Left ventricle myocardium inferior (tissue), 1 donor: Measurements from ENCODE around the gene COL12A1. TPM values are rescaled to one million over a fixed set of nuclear protein-coding genes. Genes with fewer than 3 reads are reported as not detected.

Source experiments
- DNase-seq: peaks from one replicate; pipeline ENCODE4 v3.0.0-alpha.2; 2020
- H3K27ac ChIP-seq: fragments of 200-600 bp; replicated peaks from 2 replicates; pipeline ENCODE4 v1.8.0; 2021
- H3K27me3 ChIP-seq: fragments of 200-600 bp; 2 replicates; pipeline ENCODE4 v1.8.0; 2021; ENCODE audit warnings: low read depth
- H3K36me3 ChIP-seq: fragments of 200-600 bp; 2 replicates; pipeline ENCODE4 v1.8.0; 2021
- H3K4me1 ChIP-seq: fragments of 200-600 bp; 2 replicates; pipeline ENCODE4 v1.8.0; 2021
- H3K4me3 ChIP-seq: fragments of 200-600 bp; 2 replicates; pipeline ENCODE4 v1.8.0; 2021; ENCODE audit warnings: mild to moderate bottlenecking, moderate library complexity
- H3K9me3 ChIP-seq: fragments of 200-600 bp; replicated peaks from 2 replicates; pipeline ENCODE4 v1.8.0; 2021
- intact Hi-C: fragments of 100-400 bp; cut with micrococcal nuclease; formaldehyde crosslinking; loops from one replicate; pipeline ENCODE4 v1.11.0; 2022
- total RNA-seq: library from RNA; stranded (reverse); fragmentation: NEBNext Ultra II Directional; extraction: Animal tissue kit (Norgen Biotek cat#: 25700); gene quantifications from one replicate; pipeline ENCODE4 v1.2.1, GENCODE V29; 2021
- TF ChIP-seq, protein P1 (sequence below): fragments of 200-600 bp; IDR thresholded peaks from 2 replicates; pipeline ENCODE4 v1.8.0; 2021; ENCODE audit warnings: antibody characterized with exemption, mild to moderate bottlenecking, borderline replicate concordance
- donor health status: DM: no; HTN: yes; CAD: no; lungs with severe emphysema.

COL12A1 gene
- total RNA-seq, 1 donor from 2014 or later, result 12.2 TPM

- Histone ChIP-seq H3K36me3 (no peaks in the 10 kb centered on the region), H3K4me1 (peaks cover 22% of the 10 kb centered on the region), H3K9me3 (no peaks in the 10 kb centered on the region), H3K27me3 (no peaks in the 10 kb centered on the region), H3K27ac (no peak overlapping the region), H3K4me3 (peak overlapping the region; percentile 43)
- DNase-seq, result no peak
- TF ChIP-seq, protein P1, sequence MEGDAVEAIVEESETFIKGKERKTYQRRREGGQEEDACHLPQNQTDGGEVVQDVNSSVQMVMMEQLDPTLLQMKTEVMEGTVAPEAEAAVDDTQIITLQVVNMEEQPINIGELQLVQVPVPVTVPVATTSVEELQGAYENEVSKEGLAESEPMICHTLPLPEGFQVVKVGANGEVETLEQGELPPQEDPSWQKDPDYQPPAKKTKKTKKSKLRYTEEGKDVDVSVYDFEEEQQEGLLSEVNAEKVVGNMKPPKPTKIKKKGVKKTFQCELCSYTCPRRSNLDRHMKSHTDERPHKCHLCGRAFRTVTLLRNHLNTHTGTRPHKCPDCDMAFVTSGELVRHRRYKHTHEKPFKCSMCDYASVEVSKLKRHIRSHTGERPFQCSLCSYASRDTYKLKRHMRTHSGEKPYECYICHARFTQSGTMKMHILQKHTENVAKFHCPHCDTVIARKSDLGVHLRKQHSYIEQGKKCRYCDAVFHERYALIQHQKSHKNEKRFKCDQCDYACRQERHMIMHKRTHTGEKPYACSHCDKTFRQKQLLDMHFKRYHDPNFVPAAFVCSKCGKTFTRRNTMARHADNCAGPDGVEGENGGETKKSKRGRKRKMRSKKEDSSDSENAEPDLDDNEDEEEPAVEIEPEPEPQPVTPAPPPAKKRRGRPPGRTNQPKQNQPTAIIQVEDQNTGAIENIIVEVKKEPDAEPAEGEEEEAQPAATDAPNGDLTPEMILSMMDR, result peak; percentile 81
- intact Hi-C loops, result no loop called here
Measured at GRCh38 chr6:75230484-75231325, 24.9 kb upstream of the COL12A1 start.

DNA sequence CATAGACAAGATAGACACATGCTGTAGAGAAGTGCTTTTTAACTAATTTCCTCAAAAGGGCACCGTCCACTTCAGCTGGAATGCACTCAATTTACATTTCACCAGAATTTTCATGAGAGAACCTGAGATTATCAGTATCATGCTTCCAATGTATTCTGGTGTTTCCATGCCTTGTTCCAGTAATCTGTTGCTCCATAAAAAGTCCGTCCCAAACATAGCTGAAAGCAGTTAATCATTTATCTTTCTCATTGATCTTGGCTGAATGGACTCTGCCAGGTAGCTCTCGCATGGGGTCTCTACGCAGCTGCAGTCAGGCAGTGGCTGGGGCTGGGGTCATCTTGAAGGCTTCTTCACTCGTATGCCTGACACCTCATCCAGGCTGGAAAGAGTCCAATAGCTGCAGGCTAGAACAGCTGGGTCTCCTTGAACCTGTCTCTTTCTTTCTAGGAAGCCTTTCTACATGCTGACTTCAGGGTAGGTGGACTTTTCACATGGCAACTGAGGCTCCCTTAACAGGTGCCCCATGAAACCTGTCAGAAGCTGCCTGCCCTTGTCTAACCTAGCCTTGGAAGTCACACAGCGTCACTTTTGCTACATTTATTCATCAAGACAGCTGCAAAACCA lies 18.6 kb upstream of the COL12A1 start:
- intact Hi-C loops, result no loop called here
- Histone ChIP-seq H3K4me3 (no peak overlapping the region), H3K9me3 (no peaks in the 10 kb centered on the region), H3K36me3 (no peaks in the 10 kb centered on the region), H3K27ac (no peak overlapping the region), H3K27me3 (no peaks in the 10 kb centered on the region), H3K4me1 (peaks cover 5% of the 10 kb centered on the region)
- TF ChIP-seq, protein P1, result no peak
- DNase-seq, result no peak

DNA sequence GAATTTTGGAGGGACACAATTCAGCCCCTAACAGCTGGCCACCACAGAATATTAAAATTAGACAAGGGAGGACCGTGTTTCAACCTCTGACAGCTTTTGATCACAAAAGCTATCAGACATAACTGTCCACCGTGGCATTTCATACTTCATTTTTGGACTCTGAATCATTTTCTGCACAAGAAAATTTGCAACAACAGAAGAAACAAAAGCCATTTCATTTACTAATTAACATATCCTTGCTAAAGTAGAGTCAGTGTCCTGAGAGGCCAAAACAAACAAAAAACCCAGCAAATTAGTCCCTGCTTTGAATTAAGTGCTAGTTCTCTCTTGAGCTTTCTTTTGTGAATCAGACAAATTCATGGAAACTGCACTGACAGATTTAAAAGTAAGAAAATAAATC lies 17.6 kb upstream of the COL12A1 start:
- peaks cover 5% of the 10 kb centered on the region for H3K4me1 ChIP-seq
- no peak for DNase-seq
- intact Hi-C loops, result no loop called here
- no peaks in the 10 kb centered on the region for H3K36me3 ChIP-seq
- no peaks in the 10 kb centered on the region for H3K9me3 ChIP-seq
- H3K27me3 ChIP-seq, result no peaks in the 10 kb centered on the region
- no peak overlapping the region for H3K4me3 ChIP-seq
- H3K27ac ChIP-seq, result peak overlapping the region; percentile 41
- TF ChIP-seq, protein P1, result no peak

- Histone ChIP-seq H3K4me1 (peaks cover 16% of the 10 kb centered on the region), H3K4me3 (no peak overlapping the region), H3K36me3 (no peaks in the 10 kb centered on the region), H3K27ac (peak overlapping the region; percentile 41), H3K9me3 (no peaks in the 10 kb centered on the region), H3K27me3 (no peaks in the 10 kb centered on the region)
- TF ChIP-seq, protein P1, result no peak
- intact Hi-C loops, result no loop called here
- DNase-seq, result no peak
Measured at GRCh38 chr6:75222261-75222660, 16.4 kb upstream of the COL12A1 start.

DNA sequence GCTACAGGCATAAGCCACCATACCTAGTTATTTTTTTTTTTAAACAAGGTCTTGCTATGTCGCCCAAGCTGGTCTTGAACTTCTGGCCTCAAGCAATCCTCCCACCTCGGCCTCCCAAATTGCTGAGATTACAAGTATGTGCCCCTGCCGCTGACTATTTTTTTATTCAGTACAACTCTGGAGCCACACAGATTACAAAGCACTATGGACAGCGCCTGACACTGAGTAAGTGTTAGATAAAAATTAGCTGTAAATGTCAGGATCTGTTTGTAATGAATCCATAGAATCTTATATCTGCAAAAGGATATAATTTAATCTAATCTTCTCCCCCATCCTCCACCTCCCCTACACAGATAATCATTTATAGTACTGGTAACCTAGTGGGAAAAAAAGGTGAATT lies 15.3 kb upstream of the COL12A1 start:
- H3K27me3 ChIP-seq, result no peaks in the 10 kb centered on the region
- H3K4me1 ChIP-seq, result peaks cover 24% of the 10 kb centered on the region
- intact Hi-C loops, result no loop called here
- no peak overlapping the region for H3K4me3 ChIP-seq
- no peak for DNase-seq
- TF ChIP-seq, protein P1, result no peak
- H3K36me3 ChIP-seq, result no peaks in the 10 kb centered on the region
- no peak overlapping the region for H3K27ac ChIP-seq
- no peaks in the 10 kb centered on the region for H3K9me3 ChIP-seq
